Ishikawa (cell line): ENCODE data around the gene RNF220.

Experiments used
- CEBPB ChIP-seq: IDR thresholded peaks from 2 replicates; pipeline ENCODE4 v1.6.1; 2012
- EP300 ChIP-seq: IDR thresholded peaks from 2 replicates; pipeline ENCODE4 v1.6.1; 2012; ENCODE audit warnings: borderline replicate concordance
- MAX ChIP-seq: IDR thresholded peaks from 2 replicates; pipeline ENCODE4 v1.6.1; 2012
- NFIC ChIP-seq: IDR thresholded peaks from 2 replicates; pipeline ENCODE4 v1.6.1; 2012
- RAD21 ChIP-seq: IDR thresholded peaks from 2 replicates; pipeline ENCODE4 v1.6.1; 2012; ENCODE audit warnings: low read depth
- TAF1 ChIP-seq: IDR thresholded peaks from 2 replicates; pipeline ENCODE4 v1.6.1; 2012; ENCODE audit warnings: low read depth, mild to moderate bottlenecking
- YY1 ChIP-seq: IDR thresholded peaks from 2 replicates; pipeline ENCODE4 v1.6.1; 2012; ENCODE audit warnings: low read depth
- TF ChIP-seq, protein P1 (sequence below): IDR thresholded peaks from 2 replicates; pipeline ENCODE4 v1.6.1; 2012

DNA sequence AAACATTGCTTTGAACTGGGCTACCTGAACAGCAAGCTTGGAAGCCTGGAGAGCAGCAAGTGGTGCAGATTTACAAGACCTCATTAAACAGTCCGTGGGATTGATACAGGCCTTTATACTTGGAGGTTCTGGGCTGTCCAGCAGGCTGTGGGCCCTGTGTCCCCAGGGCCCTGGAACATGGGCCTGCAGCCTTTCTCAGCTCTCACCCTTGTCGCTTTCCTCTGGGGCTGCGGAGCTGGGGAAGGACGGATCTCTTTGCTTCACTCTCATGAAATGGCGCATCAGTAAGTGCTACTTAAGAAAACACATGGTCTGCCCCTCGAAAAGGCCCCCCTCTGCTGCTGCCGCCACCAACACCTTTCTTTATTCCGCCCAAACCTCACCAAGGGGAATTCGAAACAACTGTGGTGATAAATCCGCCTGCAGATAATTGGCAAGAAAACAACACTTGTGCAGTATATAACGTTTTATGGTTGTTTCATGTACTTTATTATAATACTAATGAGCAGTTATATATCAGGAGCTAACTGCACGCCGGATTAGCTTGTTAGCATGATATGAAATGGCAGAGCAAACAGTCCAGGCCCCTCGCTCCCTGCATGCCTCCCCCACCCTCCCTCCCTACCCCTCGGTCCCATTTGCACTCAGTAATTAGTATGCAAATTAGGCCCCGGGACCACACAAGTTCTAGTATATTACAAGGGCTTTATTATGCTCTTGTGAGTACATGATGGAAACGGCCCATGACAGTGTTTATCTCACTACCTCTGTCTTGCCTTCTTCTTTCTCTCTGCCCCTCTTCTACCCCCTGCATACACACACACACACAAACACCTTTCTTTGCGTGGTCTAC lies 131.5 kb downstream of the RNF220 start:
- no peak for TF ChIP-seq CEBPB
- TF ChIP-seq RAD21: no peak
- no peak for TF ChIP-seq NFIC
- TF ChIP-seq EP300: no peak
- no peak for TF ChIP-seq MAX
- TF ChIP-seq, protein P1, sequence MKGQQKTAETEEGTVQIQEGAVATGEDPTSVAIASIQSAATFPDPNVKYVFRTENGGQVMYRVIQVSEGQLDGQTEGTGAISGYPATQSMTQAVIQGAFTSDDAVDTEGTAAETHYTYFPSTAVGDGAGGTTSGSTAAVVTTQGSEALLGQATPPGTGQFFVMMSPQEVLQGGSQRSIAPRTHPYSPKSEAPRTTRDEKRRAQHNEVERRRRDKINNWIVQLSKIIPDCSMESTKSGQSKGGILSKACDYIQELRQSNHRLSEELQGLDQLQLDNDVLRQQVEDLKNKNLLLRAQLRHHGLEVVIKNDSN: no peak
- TF ChIP-seq YY1: no peak
- TF ChIP-seq TAF1: no peak
